Thyroid gland (tissue), 4 donors: ENCODE data around the gene ATG4D.

ENCODE experiments used
- POLR2A ChIP-seq, 2 donors: fragments of 450-650 bp; IDR thresholded peaks; one replicate each; pipeline ENCODE4 v1.6.1; 2017; ENCODE audit warnings: antibody characterized with exemption in 2 of 2, mild to moderate bottlenecking in 2 of 2, moderate library complexity in 1 of 2
- TF ChIP-seq, protein P1 (sequence below), 6 experiments: fragments of 200-600 bp in 3 of 6; fragments of 450-650 bp in 3 of 6; sonication (generic) in 3 of 6; IDR thresholded peaks; one replicate each; pipeline ENCODE4 v1.5.1; 2016 to 2019; ENCODE audit warnings: antibody characterized with exemption in 6 of 6, mild to moderate bottlenecking in 2 of 6, inconsistent platforms in 1 of 6, moderate library complexity in 1 of 6

DNA sequence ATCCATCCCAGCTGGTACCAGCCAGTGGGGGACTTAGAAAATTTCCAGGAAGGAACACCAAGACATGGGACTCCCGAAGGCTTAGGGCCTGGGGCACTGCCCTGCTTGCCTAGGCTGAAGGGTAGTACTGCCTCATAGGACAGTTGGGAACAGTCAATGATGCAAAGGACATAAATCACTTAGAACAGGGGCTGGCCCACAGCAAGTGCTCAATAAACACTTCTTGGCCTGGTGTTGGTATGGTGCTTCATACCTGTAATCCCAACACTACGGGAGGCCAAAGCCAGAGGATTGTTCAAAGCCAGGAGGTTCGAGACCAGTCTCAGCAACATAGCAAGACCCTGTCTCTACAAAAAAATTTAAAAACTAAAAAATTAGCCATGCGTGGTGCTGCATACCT is 46.3 kb upstream of the ATG4D start:
- TF ChIP-seq, protein P1, sequence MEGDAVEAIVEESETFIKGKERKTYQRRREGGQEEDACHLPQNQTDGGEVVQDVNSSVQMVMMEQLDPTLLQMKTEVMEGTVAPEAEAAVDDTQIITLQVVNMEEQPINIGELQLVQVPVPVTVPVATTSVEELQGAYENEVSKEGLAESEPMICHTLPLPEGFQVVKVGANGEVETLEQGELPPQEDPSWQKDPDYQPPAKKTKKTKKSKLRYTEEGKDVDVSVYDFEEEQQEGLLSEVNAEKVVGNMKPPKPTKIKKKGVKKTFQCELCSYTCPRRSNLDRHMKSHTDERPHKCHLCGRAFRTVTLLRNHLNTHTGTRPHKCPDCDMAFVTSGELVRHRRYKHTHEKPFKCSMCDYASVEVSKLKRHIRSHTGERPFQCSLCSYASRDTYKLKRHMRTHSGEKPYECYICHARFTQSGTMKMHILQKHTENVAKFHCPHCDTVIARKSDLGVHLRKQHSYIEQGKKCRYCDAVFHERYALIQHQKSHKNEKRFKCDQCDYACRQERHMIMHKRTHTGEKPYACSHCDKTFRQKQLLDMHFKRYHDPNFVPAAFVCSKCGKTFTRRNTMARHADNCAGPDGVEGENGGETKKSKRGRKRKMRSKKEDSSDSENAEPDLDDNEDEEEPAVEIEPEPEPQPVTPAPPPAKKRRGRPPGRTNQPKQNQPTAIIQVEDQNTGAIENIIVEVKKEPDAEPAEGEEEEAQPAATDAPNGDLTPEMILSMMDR (IDR thresholded peaks at IDR 0.05): no peak
- no peak for TF ChIP-seq POLR2A (IDR thresholded peaks at IDR 0.05)
